Fibroblast of skin of back (primary cell): Measurements from ENCODE around the gene YIPF7. TPM values are rescaled to one million over a fixed set of nuclear protein-coding genes. Genes with fewer than 3 reads are reported as not detected.

Experiments used
- DNase-seq: peaks from one replicate; pipeline ENCODE4 v3.0.0-alpha.2; 2013
- polyA plus RNA-seq, 2 experiments: library from polyadenylated mRNA; unstranded; fragments of 120-200 nt; gene quantifications; one replicate each; pipeline ENCODE4 v1.2.1, GENCODE V29; 2013; ENCODE audit not compliant: insufficient read length in 2 of 2

Gene YIPF7
- not detected for polyA plus RNA-seq (2013, experiment 1 of 2; ENCODE audit: insufficient read length)
- polyA plus RNA-seq (2013, experiment 2 of 2; ENCODE audit: insufficient read length), result not detected

- no peak for DNase-seq
These were observed at the start of gene YIPF7 for GRCh38 chr4:44651425-44651824. Gene YIPF7, minus strand, starts transcription at chr4:44651625. Its CDS starts 1,525 bp downstream, at chr4:44650100.

- no peak for DNase-seq
These were observed 49.6 kb upstream of the YIPF7 start for GRCh38 chr4:44701037-44701436.

DNA sequence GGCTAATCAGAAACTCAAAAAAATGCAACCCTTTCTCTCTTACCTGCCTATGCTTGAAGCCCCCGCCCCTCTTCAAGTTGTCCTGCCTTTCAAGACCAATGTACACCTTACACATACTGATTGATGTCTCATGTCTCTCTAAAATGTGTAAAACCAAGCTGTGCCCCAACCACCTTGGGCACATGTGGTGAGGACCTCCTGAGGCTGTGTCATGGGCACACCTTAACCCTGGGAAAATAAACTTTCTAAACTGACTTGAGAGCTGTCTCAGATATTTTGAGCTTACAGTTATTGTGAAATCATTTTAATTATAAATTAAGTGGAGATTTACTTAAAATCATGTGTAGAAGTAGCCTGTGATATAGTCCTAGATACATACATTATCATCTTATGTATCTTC lies 49.0 kb upstream of the YIPF7 start:
- no peak for DNase-seq

GRCh38 chr4:44684648-44685047 lies 33.2 kb upstream of the YIPF7 start:
- DNase-seq, result no peak

DNA sequence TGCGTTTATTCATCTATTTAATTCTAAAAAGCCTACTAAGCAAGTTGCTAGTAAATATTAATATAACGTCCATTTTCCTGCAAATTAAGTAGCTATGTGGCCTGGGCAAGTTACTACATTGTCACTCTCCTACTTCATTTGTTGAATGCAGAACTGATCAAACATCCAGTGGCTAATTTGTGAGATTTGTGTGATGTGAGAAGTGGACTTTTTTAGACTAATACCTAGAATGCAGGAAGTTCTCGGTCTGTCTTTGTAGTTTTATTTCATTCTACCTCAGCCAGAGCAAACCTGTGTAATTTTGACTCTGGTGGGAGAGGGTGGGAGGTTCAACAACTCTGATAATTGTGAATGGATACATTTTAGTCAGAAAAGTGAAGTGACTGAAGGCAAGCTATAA lies 27.6 kb upstream of the YIPF7 start:
- DNase-seq, result no peak

DNA sequence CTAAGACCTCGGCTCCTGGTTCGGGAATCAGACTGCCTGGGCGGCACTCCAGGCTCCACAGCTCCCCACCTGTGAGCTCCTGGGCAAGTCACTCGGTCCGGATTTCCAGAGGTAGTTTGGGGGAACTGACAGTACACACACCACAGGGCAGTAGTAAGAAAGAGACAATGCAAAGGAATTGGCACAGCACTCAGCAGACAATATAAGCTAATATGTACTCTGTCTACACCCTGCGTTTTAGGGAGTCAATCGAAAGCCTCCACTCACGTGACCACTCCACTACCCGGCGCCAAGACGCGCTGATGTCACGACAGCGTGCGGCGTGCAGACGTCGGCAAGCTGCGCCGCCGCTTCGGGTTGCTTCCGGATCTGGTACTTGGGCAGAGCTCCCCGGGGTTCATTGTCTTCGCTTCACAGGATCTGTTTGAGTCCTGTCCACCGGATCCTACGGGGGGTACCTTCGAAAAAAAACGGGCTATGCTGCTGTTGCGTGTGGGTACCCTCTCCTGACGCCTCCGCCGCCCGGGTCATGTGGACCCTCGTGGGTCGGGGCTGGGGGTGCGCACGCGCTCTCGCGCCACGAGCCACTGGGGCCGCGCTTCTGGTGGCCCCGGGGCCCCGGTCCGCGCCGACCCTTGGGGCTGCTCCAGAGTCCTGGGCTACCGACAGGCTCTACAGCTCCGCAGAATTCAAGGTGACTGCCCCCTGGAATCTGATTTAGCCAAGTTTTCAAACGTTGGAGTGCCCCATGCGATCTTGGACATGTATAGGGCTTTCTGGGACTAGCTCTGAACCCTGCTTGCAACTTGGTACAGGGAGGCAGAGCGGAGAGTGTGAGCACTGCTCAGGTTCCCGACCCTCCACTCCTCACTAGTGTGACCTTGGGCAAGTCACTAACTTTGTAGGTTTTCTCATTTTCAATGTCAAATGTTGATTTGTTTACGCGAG lies 26.9 kb upstream of the YIPF7 start, which contains the start of gene GUF1:
GUF1 (plus strand) TSS at position 327 of the 948 bp plus-strand sequence; CDS start at position 530, 203 bp downstream.
- DNase-seq, result peak; percentile 90

- no peak for DNase-seq
These were observed 23.9 kb upstream of the YIPF7 start for GRCh38 chr4:44675366-44675765.

DNA sequence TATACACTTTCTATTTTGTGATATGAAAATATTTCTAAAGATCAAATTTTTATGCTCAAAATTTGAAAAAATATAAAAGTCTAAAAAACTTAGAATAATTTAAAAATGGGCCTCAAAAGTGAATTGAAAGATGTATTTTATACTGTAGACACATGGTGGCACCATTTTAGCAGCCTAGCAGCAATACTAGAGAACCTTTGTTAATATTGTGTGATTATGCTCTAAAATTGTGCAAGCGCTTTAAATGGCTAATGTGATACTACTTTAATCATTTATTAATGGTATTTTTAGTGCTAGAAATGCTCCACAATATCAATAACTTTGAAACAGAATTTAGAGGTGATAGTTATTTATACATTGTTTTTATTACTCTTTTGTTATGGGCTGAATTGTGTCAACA lies 23.0 kb upstream of the YIPF7 start:
- DNase-seq, result no peak

GRCh38 chr4:44671636-44672035 lies 20.2 kb upstream of the YIPF7 start:
- DNase-seq, result no peak

DNA sequence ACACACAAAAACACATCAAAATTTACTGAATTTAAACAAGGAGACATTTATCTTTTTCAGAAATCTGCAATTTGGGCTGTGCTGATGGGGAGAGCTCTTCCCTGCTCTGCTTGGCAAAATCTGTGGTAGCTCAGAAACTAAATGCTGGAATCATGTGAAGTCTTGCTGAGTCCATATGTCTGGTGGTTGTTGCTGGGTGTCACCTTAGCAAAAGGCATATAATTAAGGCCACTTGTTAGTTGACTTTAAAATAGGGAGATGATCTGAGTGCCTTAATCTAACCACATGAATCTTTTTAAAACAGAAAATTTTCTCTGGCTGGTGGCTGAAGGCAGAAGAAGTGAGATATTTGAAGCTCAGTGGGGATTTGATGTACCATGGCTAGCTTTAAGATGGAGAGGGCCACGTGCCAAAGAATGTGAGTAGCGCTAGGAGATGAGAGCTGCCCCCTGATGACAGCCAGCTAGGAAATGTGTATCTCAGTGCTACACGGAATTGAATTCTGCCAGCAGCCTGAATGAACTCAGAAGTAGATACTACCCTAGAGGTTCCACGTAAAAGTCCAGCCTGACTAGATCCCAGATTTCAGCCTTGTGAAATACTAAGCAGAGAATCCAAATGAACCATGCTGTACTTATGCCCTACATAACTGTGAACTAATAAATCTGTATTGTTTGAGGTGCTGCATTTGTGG lies 19.2 kb upstream of the YIPF7 start:
- peak; percentile 8 for DNase-seq

GRCh38 chr4:44668526-44668925 lies 17.1 kb upstream of the YIPF7 start:
- no peak for DNase-seq

- DNase-seq, result no peak
These were observed 12.3 kb upstream of the YIPF7 start for GRCh38 chr4:44663539-44664263.

DNA sequence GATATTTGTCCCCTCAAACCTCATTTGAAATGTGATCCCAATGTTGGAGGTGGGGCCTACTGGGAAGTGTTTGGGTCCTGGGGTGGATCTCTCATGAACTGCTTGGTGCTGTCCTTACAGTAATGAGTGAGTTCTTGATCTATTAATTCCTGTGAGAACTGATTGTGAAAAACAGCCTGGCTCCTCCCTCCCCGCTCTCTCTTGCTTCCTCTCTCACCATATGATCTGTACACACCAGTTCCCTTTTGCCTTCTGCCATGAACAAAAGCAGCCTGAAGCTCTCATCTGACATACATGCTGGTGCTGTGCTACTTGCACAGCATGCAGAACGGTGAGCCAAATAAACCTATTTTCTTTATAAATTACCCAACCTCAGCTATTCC lies 11.2 kb upstream of the YIPF7 start:
- DNase-seq, result no peak

DNA sequence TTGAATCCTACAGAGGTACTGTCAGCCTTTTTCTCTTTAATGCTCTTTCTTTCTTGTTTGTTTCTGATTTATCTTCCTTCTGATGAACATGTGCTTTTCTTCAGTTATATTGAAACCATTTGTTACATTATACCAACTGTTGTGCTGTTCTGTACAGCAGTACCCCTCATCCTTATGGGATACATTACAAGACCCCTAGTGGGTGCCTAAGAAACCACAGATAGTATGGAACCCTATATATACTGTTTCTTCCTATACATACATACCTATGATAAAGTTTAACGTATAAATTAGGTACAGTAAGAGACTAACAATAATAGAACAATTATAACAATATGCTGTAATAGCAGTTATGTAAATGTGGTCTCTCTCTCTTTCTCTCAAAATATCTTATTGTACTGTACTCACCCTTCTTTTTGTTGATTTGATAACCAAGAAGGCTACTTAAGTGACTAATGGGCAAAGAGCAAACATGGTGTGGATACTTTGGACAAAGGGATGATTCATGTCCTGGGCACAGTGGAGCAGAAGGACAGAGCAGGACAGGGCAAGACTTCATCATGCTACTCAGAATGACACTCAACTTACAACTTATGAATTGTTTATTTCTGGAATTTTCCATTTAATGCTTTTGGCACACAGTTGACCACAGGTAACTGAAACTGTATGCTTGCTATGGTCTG lies 10.7 kb upstream of the YIPF7 start:
- no peak for DNase-seq

- no peak for DNase-seq
These were observed 9.0 kb upstream of the YIPF7 start for GRCh38 chr4:44660396-44660795.

- no peak for DNase-seq
These were observed 577 bp upstream of the YIPF7 start for GRCh38 chr4:44652002-44652401.

DNA sequence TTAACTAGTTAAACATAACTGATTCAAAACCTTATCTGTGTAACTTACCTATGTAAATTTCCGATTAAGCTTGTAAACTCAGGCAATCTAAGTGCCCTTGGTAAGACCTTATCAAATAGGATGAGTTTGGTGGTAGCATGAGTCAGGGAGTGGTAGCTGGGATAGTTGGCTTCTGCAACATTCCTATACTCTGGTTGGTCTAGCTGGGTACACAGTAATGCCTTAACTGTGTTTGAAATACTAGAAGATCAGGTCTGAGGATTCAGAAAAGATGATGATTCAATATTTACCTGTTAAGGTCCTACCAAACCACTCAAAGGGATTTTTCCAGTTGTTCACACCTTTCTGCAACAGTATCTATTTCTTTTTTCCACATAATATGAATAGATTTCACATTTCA lies 5.3 kb downstream of the YIPF7 start:
- DNase-seq, result no peak

- DNase-seq, result no peak
These were observed 13.3 kb downstream of the YIPF7 start for GRCh38 chr4:44638091-44638490.

DNA sequence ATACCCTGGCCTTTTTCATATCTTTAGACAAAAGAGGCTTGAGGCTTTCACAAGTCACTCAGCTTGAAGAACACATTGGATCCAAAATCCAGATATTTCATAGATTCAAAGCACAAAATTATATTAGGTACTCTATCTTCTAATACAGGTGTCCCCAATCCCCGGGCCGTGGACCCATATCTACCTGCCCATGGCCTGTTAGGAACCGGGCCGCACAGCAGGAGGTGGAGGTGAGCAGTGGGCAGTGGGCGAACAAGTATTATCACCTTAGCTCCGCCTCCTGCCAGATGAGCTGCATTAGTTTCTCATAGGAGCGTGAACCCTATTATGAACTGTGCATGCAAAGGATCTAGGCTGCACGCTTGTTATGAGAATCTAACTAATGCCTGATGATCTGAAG lies 18.7 kb downstream of the YIPF7 start:
- no peak for DNase-seq

- DNase-seq, result no peak
These were observed 19.3 kb downstream of the YIPF7 start for GRCh38 chr4:44632089-44632488.

- DNase-seq, result peak; percentile 49
These were observed 22.1 kb downstream of the YIPF7 start for GRCh38 chr4:44629280-44629866.

DNA sequence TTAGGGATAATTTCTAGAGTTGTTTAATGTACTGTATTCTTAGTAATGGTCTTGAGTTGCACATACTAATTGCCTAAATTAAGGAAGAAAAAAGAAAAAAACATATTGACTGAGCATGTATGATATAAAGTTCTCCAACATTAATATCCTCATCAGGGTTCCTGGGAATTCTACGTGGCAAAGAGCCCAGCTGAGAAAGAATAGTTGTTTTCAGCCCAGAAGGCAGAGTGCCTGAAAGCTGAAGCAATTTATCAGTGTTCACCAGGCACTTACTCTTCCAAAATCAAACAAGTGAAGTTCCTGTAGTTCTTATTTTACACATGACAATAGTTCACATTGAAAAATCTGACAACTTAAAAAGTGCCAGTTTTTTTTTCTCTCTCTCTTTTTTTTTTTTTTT lies 27.7 kb downstream of the YIPF7 start:
- DNase-seq, result no peak
